Liver (tissue), 9 donors: ENCODE data around the gene NDUFAF8. TPM values are rescaled to one million over a fixed set of nuclear protein-coding genes. Genes with fewer than 3 reads are reported as not detected.

ENCODE experiments used
- DNase-seq: peaks from one replicate; pipeline ENCODE4 v3.0.0-alpha.2; 2017; ENCODE audit warnings: low spot score
- H3K27ac ChIP-seq, 2 donors: one replicate each; pipeline ENCODE4 v1.7.0; 2013; ENCODE audit warnings: inconsistent platforms in 2 of 2, low read length in 2 of 2, control low read depth in 1 of 2, low read depth in 1 of 2, mild to moderate bottlenecking in 1 of 2
- H3K27me3 ChIP-seq, 4 donors: one replicate each; pipeline versions ENCODE4 v1.6.1 to v1.7.0; 2013; ENCODE audit warnings: low read length in 3 of 4, inconsistent platforms in 1 of 4, mild to moderate bottlenecking in 1 of 4, moderate library complexity in 1 of 4; ENCODE audit not compliant: control insufficient read depth in 4 of 4, insufficient read depth in 4 of 4
- H3K36me3 ChIP-seq, 4 donors: one replicate each; pipeline versions ENCODE4 v1.6.1 to v1.7.0; 2013; ENCODE audit warnings: low read length in 3 of 4, mild to moderate bottlenecking in 3 of 4, low read depth in 1 of 4, moderate library complexity in 1 of 4; ENCODE audit not compliant: control insufficient read depth in 4 of 4, insufficient read depth in 3 of 4
- H3K4me1 ChIP-seq, 4 donors: one replicate each; pipeline versions ENCODE4 v1.6.1 to v1.7.0; 2013; ENCODE audit warnings: low read length in 3 of 4, mild to moderate bottlenecking in 3 of 4, moderate library complexity in 1 of 4; ENCODE audit not compliant: control insufficient read depth in 4 of 4, insufficient read depth in 4 of 4
- H3K4me3 ChIP-seq, 3 donors: one replicate each; pipeline versions ENCODE4 v1.6.1 to v1.7.0; 2013; ENCODE audit warnings: low read length in 3 of 3, control low read depth in 1 of 3, low read depth in 1 of 3, mild to moderate bottlenecking in 1 of 3
- H3K9ac ChIP-seq, 2 donors: one replicate each; pipeline ENCODE4 v1.7.0; 2013; ENCODE audit warnings: low read length in 2 of 2, mild to moderate bottlenecking in 2 of 2, moderate library complexity in 2 of 2, control low read depth in 1 of 2, low read depth in 1 of 2
- H3K9me3 ChIP-seq, 4 donors: one replicate each; pipeline versions ENCODE4 v1.6.1 to v1.7.0; 2013; ENCODE audit warnings: low read length in 3 of 4; ENCODE audit not compliant: control insufficient read depth in 4 of 4
- CTCF ChIP-seq: fragments of 150-350 bp; IDR thresholded peaks from 2 replicates; pipeline ENCODE4 v1.5.1; 2017; ENCODE audit warnings: improper control_type of control experiment, low read depth, low read length; ENCODE audit not compliant: missing input control
- EGR1 ChIP-seq, 2 donors: IDR thresholded peaks; 2 replicates each; pipeline ENCODE4 v1.6.1; 2016 to 2018; ENCODE audit warnings: antibody characterized with exemption in 2 of 2, low read depth in 2 of 2
- FOXA1 ChIP-seq: IDR thresholded peaks from 2 replicates; pipeline ENCODE4 v1.6.1; 2016; ENCODE audit warnings: antibody characterized with exemption
- GABPA ChIP-seq, 2 donors: IDR thresholded peaks in 1 of 2; conservative IDR thresholded peaks in 1 of 2; 2 replicates each; pipeline ENCODE4 v1.6.1; 2016; ENCODE audit warnings: antibody characterized with exemption in 2 of 2, mild to moderate bottlenecking in 1 of 2, moderate library complexity in 1 of 2
- HNF4A ChIP-seq, 2 donors: conservative IDR thresholded peaks; 2 replicates each; pipeline ENCODE4 v1.6.1; 2016; ENCODE audit warnings: antibody characterized with exemption in 2 of 2, mild to moderate bottlenecking in 2 of 2
- JUND ChIP-seq, 2 donors: IDR thresholded peaks; 2 replicates each; pipeline ENCODE4 v1.6.1; 2016; ENCODE audit warnings: antibody characterized with exemption in 2 of 2
- NR2F2 ChIP-seq: IDR thresholded peaks from 2 replicates; pipeline ENCODE4 v1.6.1; 2016; ENCODE audit warnings: antibody characterized with exemption
- REST ChIP-seq: IDR thresholded peaks from 2 replicates; pipeline ENCODE4 v1.6.1; 2016; ENCODE audit warnings: antibody characterized with exemption, mild to moderate bottlenecking
- RXRA ChIP-seq, 2 donors: IDR thresholded peaks; 2 replicates each; pipeline ENCODE4 v1.6.1; 2017 to 2018; ENCODE audit warnings: antibody characterized with exemption in 2 of 2, mild to moderate bottlenecking in 1 of 2
- TAF1 ChIP-seq: conservative IDR thresholded peaks from 2 replicates; pipeline ENCODE4 v1.6.1; 2016; ENCODE audit warnings: antibody characterized with exemption, mild to moderate bottlenecking
- YY1 ChIP-seq: IDR thresholded peaks from 2 replicates; pipeline ENCODE4 v1.6.1; 2016; ENCODE audit warnings: antibody characterized with exemption, mild to moderate bottlenecking
- ZBTB33 ChIP-seq: IDR thresholded peaks from 2 replicates; pipeline ENCODE4 v1.6.1; 2016; ENCODE audit warnings: antibody characterized with exemption
- WGBS: extraction: QIAGEN DNeasy Blood & Tissue Kit; methylation state at CpG from one replicate; pipeline ENCODE4 v1.1.7; 2013; 5-methylcytosine and 5-hydroxymethylcytosine counted together
- polyA plus RNA-seq, 2 donors: library from polyadenylated mRNA; stranded (reverse) in 1 of 2; unstranded in 1 of 2; fragments of 200-250 nt in 1 of 2; fragments of >200 nt in 1 of 2; fragmentation: Nextera tagmentation in 1 of 2; extraction: Ambion mirVana in 1 of 2; gene quantifications; one replicate each; pipeline versions ENCODE4 v1.2.1 to v1.2.3, GENCODE V29; 2013 to 2015
- total RNA-seq, 2 donors: library from RNA; depleted of rRNA; stranded (reverse); fragments of >200 nt; gene quantifications; one replicate each; pipeline ENCODE4 v1.2.3, GENCODE V29; 2014
- donor health status: healthy.
- donor health status: healthy.
- donor health status: healthy.
- donor health status: healthy.
- donor health status: healthy.

Gene NDUFAF8
- total and polyA plus RNA-seq, 4 donors: 8.3 to 67.4 (median 15.5) TPM

- H3K36me3 ChIP-seq: no peaks in the 10 kb centered on the region
- DNase-seq: no peak
- no peaks in the 10 kb centered on the region for H3K27me3 ChIP-seq
- no peak overlapping the region for H3K4me3 ChIP-seq
- H3K9me3 ChIP-seq: no peaks in the 10 kb centered on the region
- H3K9ac ChIP-seq: no peak overlapping the region
- TF ChIP-seq TAF1 (no peak), NR2F2 (peak; percentile 89), FOXA1 (no peak), GABPA (IDR thresholded peaks at IDR 0.05 in 1 of 2, conservative IDR thresholded peaks at IDR 0.05 in 1 of 2) (no peak), JUND (IDR thresholded peaks at IDR 0.05) (no peak)
- 83% methylated on average over 45 of the region's 45 CpGs for WGBS
- H3K4me1 ChIP-seq: no peaks in the 10 kb centered on the region
- no peak overlapping the region for H3K27ac ChIP-seq
These were observed 42.4 kb upstream of the NDUFAF8 start for GRCh38 chr17:81196505-81197408.

GRCh38 chr17:81197409-81197795 lies 41.7 kb upstream of the NDUFAF8 start:
- Histone ChIP-seq H3K9ac (no peak overlapping the region), H3K27me3 (no peaks in the 10 kb centered on the region), H3K27ac (no peak overlapping the region), H3K36me3 (no peaks in the 10 kb centered on the region), H3K4me1 (no peaks in the 10 kb centered on the region), H3K9me3 (no peaks in the 10 kb centered on the region), H3K4me3 (no peak overlapping the region)
- no peak for DNase-seq
- 87% methylated on average over 14 of the region's 14 CpGs for WGBS
- no peak for TF ChIP-seq EGR1 (IDR thresholded peaks at IDR 0.05; ENCODE audit: low read depth in 2 of 2)
- no peak for TF ChIP-seq HNF4A (conservative IDR thresholded peaks at IDR 0.05)
- no peak for TF ChIP-seq REST
- no peak for TF ChIP-seq NR2F2
- no peak for TF ChIP-seq GABPA (IDR thresholded peaks at IDR 0.05 in 1 of 2, conservative IDR thresholded peaks at IDR 0.05 in 1 of 2)
- TF ChIP-seq JUND (IDR thresholded peaks at IDR 0.05): no peak
- no peak for TF ChIP-seq RXRA (IDR thresholded peaks at IDR 0.05)
- no peak for TF ChIP-seq CTCF
- no peak for TF ChIP-seq ZBTB33
- TF ChIP-seq YY1: no peak
